ENCODE measurements around the gene MMP1. TPM values are rescaled to one million over a fixed set of nuclear protein-coding genes. Genes with fewer than 3 reads are reported as not detected.

Gene MMP1
- total RNA-seq, 2 donors from 2014 or later: 34.8 TPM; not detected in 1

- H3K9me3 ChIP-seq: no peaks in the 10 kb centered on the region
- ATAC-seq (no peak), DNase-seq (no peak)
- intact Hi-C loops (cut with DNase I): no loop called here
- H3K27ac ChIP-seq: no peak overlapping the region
- no peak overlapping the region for H3K4me3 ChIP-seq
- H3K36me3 ChIP-seq (replicated peaks in 1 of 2; ENCODE audit: insufficient read depth in 1 of 2, low read depth in 2 of 2): no peaks in the 10 kb centered on the region
- WGBS, 2 donors: 65 to 75% methylated on average over 4 of the region's 4 CpGs
- no peaks in the 10 kb centered on the region for H3K27me3 ChIP-seq
- H3K4me1 ChIP-seq: no peaks in the 10 kb centered on the region
- no peak for TF ChIP-seq CTCF (IDR thresholded peaks at IDR 0.05)
Observed at GRCh38 chr11:102800767-102801166, 2.8 kb upstream of the MMP1 start.

- Histone ChIP-seq H3K27me3 (no peaks in the 10 kb centered on the region), H3K4me1 (no peaks in the 10 kb centered on the region), H3K27ac (no peak overlapping the region), H3K4me3 (no peak overlapping the region), H3K9me3 (no peaks in the 10 kb centered on the region), H3K36me3 (replicated peaks in 1 of 2; ENCODE audit: insufficient read depth in 1 of 2, low read depth in 2 of 2) (no peaks in the 10 kb centered on the region)
- intact Hi-C loops (cut with DNase I): no loop called here
- DNase-seq (no peak), ATAC-seq (no peak)
- TF ChIP-seq POLR2A (IDR thresholded peaks at IDR 0.05): no peak
- TF ChIP-seq CTCF (IDR thresholded peaks at IDR 0.05): no peak
- 56 to 65% methylated on average over 6 of the region's 6 CpGs for WGBS, 2 donors
Observed at GRCh38 chr11:102799681-102800340, 1.9 kb upstream of the MMP1 start.

GRCh38 chr11:102794382-102794781 lies 3.6 kb downstream of the MMP1 start:
- DNase-seq (no peak), ATAC-seq (no peak)
- H3K27ac ChIP-seq: no peak overlapping the region
- no peaks in the 10 kb centered on the region for H3K9me3 ChIP-seq
- no peaks in the 10 kb centered on the region for H3K36me3 ChIP-seq (replicated peaks in 1 of 2; ENCODE audit: insufficient read depth in 1 of 2, low read depth in 2 of 2)
- TF ChIP-seq POLR2A (IDR thresholded peaks at IDR 0.05) (no peak), CTCF (IDR thresholded peaks at IDR 0.05) (peak in 1 of 7 experiments; percentile 10)
- H3K27me3 ChIP-seq: no peaks in the 10 kb centered on the region
- no peak overlapping the region for H3K4me3 ChIP-seq
- peaks cover 7% of the 10 kb centered on the region for H3K4me1 ChIP-seq
- intact Hi-C loops (cut with DNase I): no loop called here

- Histone ChIP-seq H3K9me3 (no peaks in the 10 kb centered on the region), H3K4me1 (peaks cover 7% of the 10 kb centered on the region), H3K27me3 (no peaks in the 10 kb centered on the region), H3K36me3 (replicated peaks in 1 of 2; ENCODE audit: insufficient read depth in 1 of 2, low read depth in 2 of 2) (no peaks in the 10 kb centered on the region), H3K4me3 (no peak overlapping the region), H3K27ac (no peak overlapping the region)
- intact Hi-C loops (cut with DNase I): no loop called here
- TF ChIP-seq CTCF (IDR thresholded peaks at IDR 0.05) (no peak), POLR2A (IDR thresholded peaks at IDR 0.05) (no peak)
- ATAC-seq (no peak), DNase-seq (no peak)
- 70 to 82% methylated on average over 6 of the region's 6 CpGs for WGBS, 2 donors
Observed at GRCh38 chr11:102793677-102794290, 4.2 kb downstream of the MMP1 start.

GRCh38 chr11:102792604-102793003 lies 5.4 kb downstream of the MMP1 start:
- TF ChIP-seq CTCF (IDR thresholded peaks at IDR 0.05) (no peak), POLR2A (IDR thresholded peaks at IDR 0.05) (no peak)
- Histone ChIP-seq H3K27me3 (no peaks in the 10 kb centered on the region), H3K9me3 (no peaks in the 10 kb centered on the region), H3K27ac (no peak overlapping the region), H3K4me3 (no peak overlapping the region), H3K36me3 (replicated peaks in 1 of 2; ENCODE audit: insufficient read depth in 1 of 2, low read depth in 2 of 2) (no peaks in the 10 kb centered on the region), H3K4me1 (peaks cover 7% of the 10 kb centered on the region)
- 34 to 36% methylated on average over 5 of the region's 5 CpGs for WGBS, 2 donors
- intact Hi-C loops (cut with DNase I): no loop called here
- DNase-seq: peak in 3 of 4 donors; percentile 21 to 61 (median 23)
- ATAC-seq: peak; percentile 67

All from body of pancreas (tissue), 4 donors.